HepG2 (cell line): ENCODE results near the gene TCFL5. TPM values are rescaled to one million over a fixed set of nuclear protein-coding genes. Genes with fewer than 3 reads are reported as not detected.

Source experiments
- ARNTL ChIP-seq: sonication (generic); formaldehyde crosslinking; IDR thresholded peaks from 2 replicates; pipeline ENCODE4 v1.4.0; 2020; ENCODE audit warnings: mild to moderate bottlenecking, missing genetic modification reagents
- ERF ChIP-seq: IDR thresholded peaks from 2 replicates; pipeline ENCODE4 v1.6.1; 2018; ENCODE audit warnings: missing biosample characterization, missing genetic modification reagents
- HBP1 ChIP-seq: IDR thresholded peaks from 2 replicates; pipeline ENCODE4 v1.6.1; 2016; ENCODE audit warnings: low read depth, control low read depth
- NR0B2 ChIP-seq: sonication (generic); formaldehyde crosslinking; IDR thresholded peaks from 2 replicates; pipeline ENCODE4 v1.4.0; 2020; ENCODE audit warnings: mild to moderate bottlenecking, missing genetic modification reagents
- TEAD3 ChIP-seq: optimal IDR thresholded peaks from 2 replicates; pipeline ENCODE3; 2016; ENCODE audit warnings: borderline replicate concordance
- THAP7 ChIP-seq: sonication (generic); formaldehyde crosslinking; IDR thresholded peaks from 2 replicates; pipeline ENCODE4 v1.8.1; 2023; ENCODE audit warnings: mild to moderate bottlenecking, missing genetic modification reagents
- ZC3H4 ChIP-seq: sonication (generic); formaldehyde crosslinking; IDR thresholded peaks from 2 replicates; pipeline ENCODE4 v1.4.0; 2020; ENCODE audit warnings: missing genetic modification reagents, borderline replicate concordance
- ZNF441 ChIP-seq: sonication (generic); formaldehyde crosslinking; IDR thresholded peaks from 2 replicates; pipeline ENCODE4 v1.7.0; 2021; ENCODE audit warnings: missing genetic modification reagents, borderline replicate concordance
- polyA plus RNA-seq, 8 experiments: library from polyadenylated mRNA; depleted of rRNA in 3 of 8; stranded (reverse) in 7 of 8; unstranded in 1 of 8; fragments of >200 nt; fragmentation: Illumina TruSeq in 4 of 8; extraction: Trizol in 4 of 8; gene quantifications; 2 replicates each; pipeline versions ENCODE4 v1.2.1 to v1.2.3, GENCODE V29; 2011 to 2016; ENCODE audit warnings: low read depth in 4 of 8, missing spikeins in 1 of 8, mixed read lengths in 1 of 8; ENCODE audit not compliant: insufficient read depth in 1 of 8
- total RNA-seq, 5 experiments: library from RNA; depleted of rRNA; stranded (reverse); fragments of >200 nt; fragmentation: Illumina TruSeq; extraction: Trizol; gene quantifications; 2 replicates each; pipeline ENCODE4 v1.2.3, GENCODE V29; 2016; ENCODE audit warnings: low read depth in 1 of 5
- TF ChIP-seq, protein P1 (sequence below): sonication (generic); formaldehyde crosslinking; IDR thresholded peaks from 2 replicates; pipeline ENCODE4 v1.4.0; 2020; ENCODE audit warnings: missing genetic modification reagents; ENCODE audit errors: not compliant biosample characterization
- TF ChIP-seq, protein P2 (sequence below): sonication (generic); formaldehyde crosslinking; IDR thresholded peaks from 2 replicates; pipeline ENCODE4 v1.8.0; 2022; ENCODE audit warnings: missing genetic modification reagents, mild to moderate bottlenecking, moderate library complexity, borderline replicate concordance

Gene TCFL5
- total and polyA plus RNA-seq, 2 of the 13 experiments (the other 11 are each of a cell fraction or from before 2014, with no cell fraction given) = 14.8 to 20.0 TPM

- TF ChIP-seq, protein P1, sequence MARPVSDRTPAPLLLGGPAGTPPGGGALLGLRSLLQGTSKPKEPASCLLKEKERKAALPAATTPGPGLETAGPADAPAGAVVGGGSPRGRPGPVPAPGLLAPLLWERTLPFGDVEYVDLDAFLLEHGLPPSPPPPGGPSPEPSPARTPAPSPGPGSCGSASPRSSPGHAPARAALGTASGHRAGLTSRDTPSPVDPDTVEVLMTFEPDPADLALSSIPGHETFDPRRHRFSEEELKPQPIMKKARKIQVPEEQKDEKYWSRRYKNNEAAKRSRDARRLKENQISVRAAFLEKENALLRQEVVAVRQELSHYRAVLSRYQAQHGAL (CRISPR knock-in tag) = no peak
- TF ChIP-seq TEAD3 (CRISPR knock-in tag) (no peak), ZNF441 (CRISPR knock-in tag) (peak; percentile 5; the same call in 1 of the 2 replicates), ZC3H4 (CRISPR knock-in tag) (0 out of 2 replicates have a peak, but pooled peaks have one; percentile 3), ARNTL (peak; percentile 17; the same call in 1 of the 2 replicates), THAP7 (0 out of 2 replicates have a peak, but pooled peaks have one; percentile 5), ERF (CRISPR knock-in tag) (no peak), NR0B2 (CRISPR knock-in tag) (0 out of 2 replicates have a peak, but pooled peaks have one; percentile 11), HBP1 (no peak)
- TF ChIP-seq, protein P2, sequence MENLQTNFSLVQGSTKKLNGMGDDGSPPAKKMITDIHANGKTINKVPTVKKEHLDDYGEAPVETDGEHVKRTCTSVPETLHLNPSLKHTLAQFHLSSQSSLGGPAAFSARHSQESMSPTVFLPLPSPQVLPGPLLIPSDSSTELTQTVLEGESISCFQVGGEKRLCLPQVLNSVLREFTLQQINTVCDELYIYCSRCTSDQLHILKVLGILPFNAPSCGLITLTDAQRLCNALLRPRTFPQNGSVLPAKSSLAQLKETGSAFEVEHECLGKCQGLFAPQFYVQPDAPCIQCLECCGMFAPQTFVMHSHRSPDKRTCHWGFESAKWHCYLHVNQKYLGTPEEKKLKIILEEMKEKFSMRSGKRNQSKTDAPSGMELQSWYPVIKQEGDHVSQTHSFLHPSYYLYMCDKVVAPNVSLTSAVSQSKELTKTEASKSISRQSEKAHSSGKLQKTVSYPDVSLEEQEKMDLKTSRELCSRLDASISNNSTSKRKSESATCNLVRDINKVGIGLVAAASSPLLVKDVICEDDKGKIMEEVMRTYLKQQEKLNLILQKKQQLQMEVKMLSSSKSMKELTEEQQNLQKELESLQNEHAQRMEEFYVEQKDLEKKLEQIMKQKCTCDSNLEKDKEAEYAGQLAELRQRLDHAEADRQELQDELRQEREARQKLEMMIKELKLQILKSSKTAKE = peak; percentile 28; the same call in 1 of the 2 replicates
Measured at GRCh38 chr20:62806383-62807050, 55.1 kb downstream of the TCFL5 start (continued).
